Lower leg skin (tissue), 4 donors: ENCODE results near the gene CGB2. TPM values are rescaled to one million over a fixed set of nuclear protein-coding genes. Genes with fewer than 3 reads are reported as not detected.

Source experiments
- DNase-seq, 2 donors: peaks; one replicate each; pipeline ENCODE4 v3.0.0-alpha.2; 2019; ENCODE audit warnings: low spot score in 2 of 2
- H3K4me3 ChIP-seq: fragments of 200-600 bp; sonication (generic); 2 replicates; pipeline ENCODE4 v1.5.1; 2017; ENCODE audit warnings: mild to moderate bottlenecking, low read depth; ENCODE audit not compliant: poor library complexity, severe bottlenecking
- CTCF ChIP-seq, 3 donors: fragments of 450-650 bp; IDR thresholded peaks; one replicate each; pipeline ENCODE4 v1.5.1; 2016; ENCODE audit warnings: antibody characterized with exemption in 3 of 3, mild to moderate bottlenecking in 3 of 3, moderate library complexity in 2 of 3
- POLR2A ChIP-seq, 2 donors: fragments of 450-650 bp; IDR thresholded peaks; one replicate each; pipeline ENCODE4 v1.6.1; 2016 to 2017; ENCODE audit warnings: antibody characterized with exemption in 2 of 2, mild to moderate bottlenecking in 1 of 2, moderate library complexity in 1 of 2
- WGBS, 2 donors: methylation state at CpG; one replicate each; pipeline ENCODE4 v1.1.5; 2018; 5-methylcytosine and 5-hydroxymethylcytosine counted together
- intact Hi-C: fragments of 100-400 bp; cut with DNase I; formaldehyde crosslinking; loops from one replicate; pipeline ENCODE4 v1.15.0; 2023; ENCODE audit warnings: low total_unique reads
- microRNA-seq, 2 donors: library from miRNA; unstranded; fragments of <30 nt; microRNA quantifications; one replicate each; pipeline ENCODE4, GENCODE V29; 2016; ENCODE audit warnings: borderline replicate concordance in 2 of 2, borderline number of aligned reads in 1 of 2
- total RNA-seq, 4 donors: library from RNA; depleted of rRNA; stranded (reverse); fragments of >200 nt; gene quantifications; one replicate each; pipeline ENCODE4 v1.1.0, GENCODE V29; 2016

Gene CGB2
- total RNA-seq, 4 donors from 2014 or later = not detected

- no peak for TF ChIP-seq POLR2A (IDR thresholded peaks at IDR 0.05)
- TF ChIP-seq CTCF (IDR thresholded peaks at IDR 0.05) = no peak
These were observed 49.6 kb downstream of the CGB2 start for GRCh38 chr19:49081273-49081672.

More at GRCh38 chr19:49081273-49081672, 49.6 kb downstream of the CGB2 start:
- DNase-seq = no peak
- no peak overlapping the region for H3K4me3 ChIP-seq
- WGBS, 2 donors = 75 to 85% methylated on average over 1 of the region's 1 CpG
- intact Hi-C loops = no loop called here

Small RNAs within 50 kb of the gene (microRNA-seq; reads per million reads assigned to microRNA genes)
- gene MIR6798 = 0 reads per million in 2 donors

Other genes starting within 250 kb of the CGB2 start
- 10 to 100 TPM; 20.3 to 61.4 (median 38.6) TPM for gene BCAT2, start 220.9 kb upstream of the CGB2 start, total RNA-seq
- 1 to 10 TPM; 1.6 to 6.6 (median 5.4) TPM for gene HSD17B14, start 195.4 kb upstream of the CGB2 start, total RNA-seq
- 1 to 10 TPM; 2.9 to 7.2 (median 6.3) TPM for gene PLEKHA4, start 163.3 kb upstream of the CGB2 start, total RNA-seq
- gene PPP1R15A, start 159.5 kb upstream of the CGB2 start, total RNA-seq = 100 to 1,000 TPM in 1 of 4 donors, 10 to 100 TPM in 3; 91.6 to 152 (median 97.5) TPM
- not detected for gene TULP2, start 133.1 kb upstream of the CGB2 start, total RNA-seq
- gene NUCB1, start 131.6 kb upstream of the CGB2 start, total RNA-seq = 100 to 1,000 TPM; 162 to 269 (median 189) TPM
- not detected for gene DHDH, start 98.2 kb upstream of the CGB2 start, total RNA-seq
- 10 to 100 TPM; 15.5 to 36.3 (median 31.1) TPM for gene BAX, start 77.0 kb upstream of the CGB2 start, total RNA-seq
- gene FTL, start 66.6 kb upstream of the CGB2 start, total RNA-seq = 1,000 to 10,000 TPM; 1,012 to 1,617 (median 1,174) TPM
- 10 to 100 TPM; 16.4 to 33.3 (median 20.5) TPM for gene GYS1, start 38.6 kb upstream of the CGB2 start, total RNA-seq
- 10 to 100 TPM; 61.3 to 83.8 (median 83.3) TPM for gene RUVBL2, start 38.0 kb upstream of the CGB2 start, total RNA-seq
- gene LHB, start 14.8 kb upstream of the CGB2 start, total RNA-seq = 1 to 10 TPM in 3 of 4 donors, not detected in 1; 1.2 to 4.2 (median 1.8) TPM
- not detected for gene CGB3, start 7.6 kb upstream of the CGB2 start, total RNA-seq
- 1 to 10 TPM in 1 of 4 donors, not detected in 3; 2.2 TPM for gene CGB1, start 5.0 kb downstream of the CGB2 start, total RNA-seq
- not detected for gene CGB5, start 12.0 kb downstream of the CGB2 start, total RNA-seq
- not detected for gene CGB8, start 17.2 kb downstream of the CGB2 start, total RNA-seq
- gene CGB7, start 25.9 kb downstream of the CGB2 start, total RNA-seq = 1 to 10 TPM; 1.0 to 8.8 (median 2.2) TPM
- gene NTF4, start 32.9 kb downstream of the CGB2 start, total RNA-seq = 10 to 100 TPM in 1 of 4 donors, 1 to 10 TPM in 3; 7.4 to 16.8 (median 8.4) TPM
- gene KCNA7, start 40.8 kb downstream of the CGB2 start, total RNA-seq = under 1 TPM in 1 of 4 donors, not detected in 3; 0.06 TPM
- 100 to 1,000 TPM; 172 to 375 (median 285) TPM for gene SNRNP70, start 53.6 kb downstream of the CGB2 start, total RNA-seq
- gene LIN7B, start 82.5 kb downstream of the CGB2 start, total RNA-seq = 10 to 100 TPM; 53.9 to 62.5 (median 54.7) TPM
- gene C19orf73, start 87.3 kb downstream of the CGB2 start, total RNA-seq = 10 to 100 TPM in 1 of 4 donors, 1 to 10 TPM in 3; 4.9 to 11.2 (median 8.9) TPM
- 10 to 100 TPM; 52.3 to 78.1 (median 64.4) TPM for gene PPFIA3, start 87.7 kb downstream of the CGB2 start, total RNA-seq
- 1 to 10 TPM; 1.1 to 4.0 (median 1.2) TPM for gene HRC, start 123.5 kb downstream of the CGB2 start, total RNA-seq
- gene TRPM4, start 125.9 kb downstream of the CGB2 start, total RNA-seq = 10 to 100 TPM; 50.7 to 76.2 (median 70.3) TPM